ENCODE measurements around the gene LONRF2.

GRCh38 chr2:100233061-100233460, 89.2 kb downstream of the LONRF2 start:
- TF ChIP-seq CTCF (IDR thresholded peaks at IDR 0.05) (no peak), POLR2A (IDR thresholded peaks at IDR 0.05; ENCODE audit: low read depth) (no peak), EP300 (IDR thresholded peaks at IDR 0.05) (no peak), POLR2AphosphoS5 (IDR thresholded peaks at IDR 0.05) (no peak)

Measured in esophagus muscularis mucosa (tissue), 4 donors.